RWPE1 (cell line): Measurements from ENCODE around the gene CNMD.

ENCODE experiments used
- CTCF ChIA-PET: fragments of 350-600 bp; sonication (Branson Sonifier 250); formaldehyde crosslinking; extraction: SDS; loops from one replicate; lab custom pipeline; 2021; lab: Yijun Ruan, JAX
- POLR2A ChIA-PET: fragments of 400-600 bp; formaldehyde crosslinking; extraction: SDS; loops from one replicate; lab custom pipeline; 2020; ENCODE audit warnings: antibody characterized with exemption; ENCODE audit not compliant: low non-redundant PET; lab: Yijun Ruan, JAX
- DNase-seq: peaks from one replicate; pipeline ENCODE4 v3.0.0; 2012; ENCODE audit warnings: low spot score
- H3K27ac ChIP-seq: fragments of 450-650 bp; 2 replicates; pipeline ENCODE4 v1.5.1; 2017
- TF ChIP-seq, protein P1 (sequence below): fragments of 450-650 bp; conservative IDR thresholded peaks from 2 replicates; pipeline ENCODE4 v1.5.1; 2017; ENCODE audit warnings: low read depth, mild to moderate bottlenecking

Gene CNMD

DNA sequence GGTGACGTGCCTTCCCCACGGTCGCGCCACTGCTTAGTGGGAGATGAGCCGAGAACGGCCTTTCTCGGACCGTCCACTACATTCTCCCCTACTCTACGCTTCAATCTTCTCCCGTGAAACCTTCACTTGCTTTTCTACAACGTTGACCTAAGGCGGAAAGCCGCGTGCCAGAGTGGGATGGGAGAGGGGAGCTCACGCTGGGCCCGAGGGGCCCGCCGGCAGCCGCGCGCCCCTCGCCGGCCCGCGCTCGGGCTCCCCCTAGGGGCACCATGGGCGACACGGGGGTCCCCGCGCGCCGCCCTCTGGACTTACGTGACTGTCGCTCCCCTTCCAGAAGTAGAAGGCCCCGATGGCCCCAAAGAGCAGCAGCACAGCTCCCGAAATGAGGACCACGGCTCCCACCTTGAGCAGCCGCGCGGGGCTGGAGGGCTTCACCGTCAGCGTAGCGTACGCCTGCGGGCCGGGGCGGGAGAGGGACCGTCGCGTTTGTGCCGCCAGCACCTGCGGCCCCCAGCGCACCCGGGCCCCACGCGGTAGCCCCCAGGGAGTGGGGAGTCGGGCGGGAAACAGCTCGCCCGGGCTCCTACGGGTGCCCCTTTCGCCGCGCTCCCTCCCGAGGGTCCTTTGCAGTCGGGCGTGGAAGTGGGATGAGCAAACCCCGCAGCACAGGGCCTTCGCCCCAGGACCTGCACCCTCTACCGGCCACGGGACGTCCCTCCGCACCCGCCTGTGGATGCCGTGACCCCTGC, 727 bp downstream of the CNMD start:
- no peak overlapping the region for H3K27ac ChIP-seq
- TF ChIP-seq, protein P1, sequence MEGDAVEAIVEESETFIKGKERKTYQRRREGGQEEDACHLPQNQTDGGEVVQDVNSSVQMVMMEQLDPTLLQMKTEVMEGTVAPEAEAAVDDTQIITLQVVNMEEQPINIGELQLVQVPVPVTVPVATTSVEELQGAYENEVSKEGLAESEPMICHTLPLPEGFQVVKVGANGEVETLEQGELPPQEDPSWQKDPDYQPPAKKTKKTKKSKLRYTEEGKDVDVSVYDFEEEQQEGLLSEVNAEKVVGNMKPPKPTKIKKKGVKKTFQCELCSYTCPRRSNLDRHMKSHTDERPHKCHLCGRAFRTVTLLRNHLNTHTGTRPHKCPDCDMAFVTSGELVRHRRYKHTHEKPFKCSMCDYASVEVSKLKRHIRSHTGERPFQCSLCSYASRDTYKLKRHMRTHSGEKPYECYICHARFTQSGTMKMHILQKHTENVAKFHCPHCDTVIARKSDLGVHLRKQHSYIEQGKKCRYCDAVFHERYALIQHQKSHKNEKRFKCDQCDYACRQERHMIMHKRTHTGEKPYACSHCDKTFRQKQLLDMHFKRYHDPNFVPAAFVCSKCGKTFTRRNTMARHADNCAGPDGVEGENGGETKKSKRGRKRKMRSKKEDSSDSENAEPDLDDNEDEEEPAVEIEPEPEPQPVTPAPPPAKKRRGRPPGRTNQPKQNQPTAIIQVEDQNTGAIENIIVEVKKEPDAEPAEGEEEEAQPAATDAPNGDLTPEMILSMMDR = no peak
- POLR2A ChIA-PET = no interaction called here
- CTCF ChIA-PET = interaction anchor here (1.0 kb wide), 1 partner anchor 15 kb away, joined by 3 read pairs; no protein-coding TSS in a partner anchor
- no peak for DNase-seq

- ChIA-PET POLR2A (no interaction called here), CTCF (no interaction called here)
- DNase-seq = no peak
- TF ChIP-seq, protein P1 = no peak
- H3K27ac ChIP-seq = no peak overlapping the region
These were observed 1.7 kb downstream of the CNMD start for GRCh38 chr13:52737965-52738364.

- H3K27ac ChIP-seq = no peak overlapping the region
- ChIA-PET CTCF (interaction anchor here (0.6 kb wide), 1 partner anchor 13 kb away, joined by 4 read pairs; no protein-coding TSS in a partner anchor), POLR2A (no interaction called here)
- TF ChIP-seq, protein P1 = no peak
- no peak for DNase-seq
These were observed 2.2 kb downstream of the CNMD start for GRCh38 chr13:52737451-52737850.

DNA sequence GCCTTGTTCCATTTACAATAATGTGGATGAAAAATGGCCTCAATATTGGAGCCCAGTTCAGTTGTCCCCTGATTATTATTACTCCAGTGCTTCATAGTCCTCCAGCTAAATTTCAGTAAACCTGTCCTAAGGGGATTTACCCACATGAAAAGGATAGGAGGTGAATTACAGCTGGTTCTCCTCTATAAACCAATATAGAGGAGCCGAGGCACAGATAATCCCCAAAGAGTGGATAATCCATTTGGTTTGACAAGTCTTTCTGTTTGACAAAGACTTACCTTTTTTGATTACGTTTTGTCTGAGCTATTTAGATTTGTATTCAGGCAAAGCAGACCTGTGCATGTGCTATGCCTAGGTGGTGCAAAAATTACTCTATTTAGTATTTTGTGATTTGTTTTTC, 2.7 kb downstream of the CNMD start:
- POLR2A ChIA-PET = no interaction called here
- DNase-seq = no peak
- TF ChIP-seq, protein P1 = no peak
- no peak overlapping the region for H3K27ac ChIP-seq
- CTCF ChIA-PET = interaction anchor here (0.6 kb wide), 1 partner anchor 14 kb away, joined by 4 read pairs; no protein-coding TSS in a partner anchor

DNA sequence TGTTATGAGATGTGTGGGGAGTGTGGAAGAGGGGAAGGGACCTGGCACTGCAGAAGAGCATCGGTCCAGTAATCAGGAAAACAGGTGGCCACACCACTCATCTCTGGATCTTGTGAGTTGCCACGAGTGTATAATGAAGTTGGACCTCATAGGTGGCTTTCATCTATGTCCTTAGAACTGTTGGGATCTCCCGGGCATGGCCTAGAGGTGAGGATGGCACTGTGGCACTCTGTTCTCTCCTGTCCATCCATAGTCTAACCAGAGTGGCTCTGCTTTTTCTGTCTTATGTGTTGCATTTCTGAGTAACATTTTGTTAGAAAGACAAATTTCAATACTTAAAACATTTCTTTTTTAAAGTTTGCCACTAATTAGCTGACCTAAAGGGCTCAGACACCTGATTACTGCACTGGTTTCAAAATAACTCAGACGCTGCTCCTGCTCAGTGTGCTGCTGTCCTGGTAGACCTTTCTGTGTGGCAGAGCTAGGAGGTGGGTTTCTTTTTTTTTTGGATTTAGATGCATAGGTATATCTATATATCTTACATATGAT, 5.5 kb downstream of the CNMD start:
- CTCF ChIA-PET = no interaction called here
- TF ChIP-seq, protein P1 = no peak
- POLR2A ChIA-PET = no interaction called here
- no peak overlapping the region for H3K27ac ChIP-seq
- no peak for DNase-seq

GRCh38 chr13:52726258-52726657, 13.4 kb downstream of the CNMD start:
- TF ChIP-seq, protein P1 = no peak
- DNase-seq = no peak
- POLR2A ChIA-PET = no interaction called here
- no peak overlapping the region for H3K27ac ChIP-seq
- CTCF ChIA-PET = interaction anchor here (0.6 kb wide), 1 partner anchor 113 kb away, joined by 4 read pairs; no protein-coding TSS in a partner anchor
